ENCODE data around the gene ELMO1. TPM values are rescaled to one million over a fixed set of nuclear protein-coding genes. Genes with fewer than 3 reads are reported as not detected.

Gene ELMO1
- total RNA-seq, 1 experiment from 2014 or later, result 7.8 TPM

DNA sequence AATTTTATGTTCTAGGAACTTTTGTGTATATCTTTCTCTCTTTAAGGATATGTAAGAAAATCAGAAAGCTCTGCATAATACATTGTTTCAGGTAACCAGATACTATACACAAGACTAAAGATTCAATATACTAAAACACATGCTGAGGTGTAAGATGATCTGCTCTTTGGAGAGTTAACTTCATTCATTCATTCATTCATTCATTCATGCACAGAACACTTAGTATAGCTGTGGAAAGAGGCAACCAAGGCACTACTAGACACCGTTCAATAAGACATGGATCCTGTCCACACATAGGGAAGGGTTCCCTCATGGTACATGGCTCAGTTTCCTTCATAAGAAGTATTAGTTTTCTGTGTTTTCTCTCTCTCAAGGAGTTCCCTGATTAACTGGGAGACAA, 516.8 kb downstream of the ELMO1 start:
- Histone ChIP-seq H3K9ac (ENCODE audit: extremely low read depth, insufficient read length, low read length) (no peak overlapping the region), H3K79me1 (ENCODE audit: insufficient read depth, low read depth, low read length, poor library complexity, severe bottlenecking) (no peaks in the 10 kb centered on the region), H3K23ac (ENCODE audit: insufficient read length, low read depth, low read length) (no peak overlapping the region), H3K23me2 (ENCODE audit: insufficient read length, low read depth, low read length, poor library complexity, severe bottlenecking) (no peaks in the 10 kb centered on the region), H2BK20ac (ENCODE audit: low read depth, low read length, poor library complexity, severe bottlenecking) (no peak overlapping the region), H4K5ac (ENCODE audit: insufficient read length, low read depth, low read length) (no peak overlapping the region), H2BK12ac (ENCODE audit: insufficient read length, low read depth, low read length) (no peak overlapping the region), H3K14ac (ENCODE audit: insufficient read depth, low read length) (no peak overlapping the region), H3K56ac (ENCODE audit: insufficient read length, low read depth, low read length) (no peak overlapping the region), H3K18ac (ENCODE audit: insufficient read length, low read depth, low read length) (no peak overlapping the region), H4K8ac (replicated peaks; ENCODE audit: insufficient read length, low read depth, low read length) (no peak overlapping the region), H2BK5ac (ENCODE audit: insufficient read length, low read length) (no peak overlapping the region), H2BK120ac (ENCODE audit: low read depth, low read length, poor library complexity, severe bottlenecking) (no peak overlapping the region), H3K79me2 (ENCODE audit: insufficient read depth, low read length) (no peaks in the 10 kb centered on the region), H4K91ac (ENCODE audit: insufficient read length, low read depth, low read length) (no peak overlapping the region), H4K20me1 (ENCODE audit: control insufficient read depth, insufficient read depth, insufficient read length) (no peaks in the 10 kb centered on the region), H3K4ac (ENCODE audit: low read depth, low read length) (no peak overlapping the region), H3K27ac (ENCODE audit: insufficient read length, low read depth, low read length) (no peak overlapping the region), H3K4me2 (ENCODE audit: insufficient read depth, insufficient read length, low read length) (no peak overlapping the region), H2AK5ac (ENCODE audit: insufficient read length, low read length) (no peak overlapping the region), H3K27me3 (ENCODE audit: insufficient read depth, low read length) (no peaks in the 10 kb centered on the region), H2BK15ac (ENCODE audit: low read depth, low read length) (no peak overlapping the region), H3K9me3 (ENCODE audit: control insufficient read depth, low read depth, low read length) (no peaks in the 10 kb centered on the region), H3T11ph (ENCODE audit: low read length) (no peak overlapping the region), H2AFZ (ENCODE audit: low read length) (no peak overlapping the region), H3K4me1 (ENCODE audit: insufficient read depth, low read length) (no peaks in the 10 kb centered on the region; the same call in 1 of the 2 replicates)
- WGBS (ENCODE audit: extremely low coverage, insufficient read length, low lambda C conversion rate), result no CpG with 5 or more reads among the region's 1 CpG
- peaks cover 4 to 10% (median 10%) of the 10 kb centered on the region in 3 experiments for H3K36me3 Mint-ChIP-seq (ENCODE audit: insufficient read depth in 1 of 3, low read depth in 3 of 3)
- H3K4me1 Mint-ChIP-seq, result peaks cover 17% of the 10 kb centered on the region in 2 experiments
- no peak overlapping the region for H3K27ac Mint-ChIP-seq
- peaks cover 12 to 13% of the 10 kb centered on the region in 2 experiments; a peak in 4 of 5 replicates for H3K9me3 Mint-ChIP-seq
- TF ChIP-seq, protein P1, sequence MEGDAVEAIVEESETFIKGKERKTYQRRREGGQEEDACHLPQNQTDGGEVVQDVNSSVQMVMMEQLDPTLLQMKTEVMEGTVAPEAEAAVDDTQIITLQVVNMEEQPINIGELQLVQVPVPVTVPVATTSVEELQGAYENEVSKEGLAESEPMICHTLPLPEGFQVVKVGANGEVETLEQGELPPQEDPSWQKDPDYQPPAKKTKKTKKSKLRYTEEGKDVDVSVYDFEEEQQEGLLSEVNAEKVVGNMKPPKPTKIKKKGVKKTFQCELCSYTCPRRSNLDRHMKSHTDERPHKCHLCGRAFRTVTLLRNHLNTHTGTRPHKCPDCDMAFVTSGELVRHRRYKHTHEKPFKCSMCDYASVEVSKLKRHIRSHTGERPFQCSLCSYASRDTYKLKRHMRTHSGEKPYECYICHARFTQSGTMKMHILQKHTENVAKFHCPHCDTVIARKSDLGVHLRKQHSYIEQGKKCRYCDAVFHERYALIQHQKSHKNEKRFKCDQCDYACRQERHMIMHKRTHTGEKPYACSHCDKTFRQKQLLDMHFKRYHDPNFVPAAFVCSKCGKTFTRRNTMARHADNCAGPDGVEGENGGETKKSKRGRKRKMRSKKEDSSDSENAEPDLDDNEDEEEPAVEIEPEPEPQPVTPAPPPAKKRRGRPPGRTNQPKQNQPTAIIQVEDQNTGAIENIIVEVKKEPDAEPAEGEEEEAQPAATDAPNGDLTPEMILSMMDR (conservative IDR thresholded peaks at IDR 0.05), result no peak
- H3K27me3 Mint-ChIP-seq (ENCODE audit: low read depth), result no peaks in the 10 kb centered on the region; the same call in 1 of the 2 replicates
- DNase-seq, result no peak
- H3K4me3 Mint-ChIP-seq, result no peak overlapping the region
